ENCODE results near the gene PMFBP1.
A peak's percentile ranks its signal among the peaks of the same experiment; 100 is the strongest.

Gene PMFBP1

DNA sequence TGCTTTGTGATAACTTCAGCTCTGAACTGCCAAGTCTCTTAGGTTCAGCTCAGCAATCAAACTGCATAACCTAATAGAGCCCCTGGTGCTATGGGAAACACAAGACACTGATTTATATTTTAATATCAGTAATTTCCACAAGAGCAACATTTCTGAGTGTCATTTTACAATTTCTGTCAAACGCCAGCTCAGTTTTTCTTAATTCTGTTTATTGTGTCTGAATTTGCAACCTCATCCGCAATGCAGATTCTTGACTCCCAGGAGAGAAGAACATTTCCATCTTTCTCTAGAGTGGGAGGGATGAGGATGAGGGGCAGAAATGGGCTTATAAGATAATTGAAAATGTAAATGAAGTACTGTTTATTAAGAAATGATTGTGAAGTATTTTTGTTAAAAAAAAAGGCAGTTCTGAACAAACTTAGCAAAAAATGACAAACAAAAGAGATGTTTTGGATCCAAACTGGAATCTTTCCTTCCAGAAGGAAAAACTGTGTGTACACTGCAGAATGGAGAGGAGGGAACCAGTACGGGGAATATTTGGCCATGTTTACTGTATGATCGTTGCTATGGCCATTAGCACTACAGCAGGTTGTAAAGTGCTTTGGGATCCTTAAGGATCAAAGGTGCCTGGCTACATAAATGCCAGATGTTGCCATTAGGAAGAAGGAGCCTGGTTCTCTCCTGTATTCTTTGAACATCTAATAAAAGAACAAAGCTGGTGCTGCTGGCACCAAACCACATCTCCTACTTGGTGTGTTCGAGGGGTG, 7.4 kb upstream of the PMFBP1 start:
- DNase-seq, result peak; percentile 37 to 38

DNA sequence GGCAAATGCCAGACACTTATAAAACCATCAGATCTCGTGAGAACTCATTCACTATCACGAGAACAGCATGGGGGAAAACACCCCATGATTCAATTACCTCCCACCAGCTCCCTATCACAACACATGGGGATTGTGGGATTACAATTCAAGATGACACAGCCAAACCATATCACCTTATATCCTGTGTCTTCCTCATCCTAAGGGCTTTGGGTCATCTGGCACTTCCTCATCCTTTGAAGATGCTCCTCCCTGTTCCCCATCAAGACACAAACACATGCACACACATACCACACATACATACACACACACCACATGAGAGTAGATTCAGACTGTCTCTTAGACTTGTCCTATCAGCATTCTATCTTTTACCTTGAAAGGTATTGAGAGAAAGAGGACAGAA, 2.8 kb upstream of the PMFBP1 start:
- no peak for DNase-seq

DNA sequence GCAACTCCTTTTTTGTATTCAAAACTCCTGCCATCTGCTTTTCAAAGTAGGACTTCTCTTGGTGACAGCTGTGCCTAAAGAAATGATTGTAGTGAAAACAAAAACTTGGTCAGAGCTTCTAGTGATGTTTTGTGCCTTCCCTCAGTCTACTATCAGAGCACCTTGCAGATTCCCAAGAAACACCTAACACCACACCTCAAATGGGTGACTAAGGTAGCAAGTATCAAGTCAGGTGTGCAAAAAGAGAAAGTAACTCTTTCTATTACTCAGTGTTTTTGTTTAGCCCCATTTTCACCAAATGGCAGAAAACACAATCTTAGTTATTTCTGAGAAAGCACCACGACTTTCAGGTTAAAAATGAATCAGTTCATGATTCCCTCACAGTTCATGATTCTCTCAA, 2.0 kb upstream of the PMFBP1 start:
- DNase-seq, result no peak

DNA sequence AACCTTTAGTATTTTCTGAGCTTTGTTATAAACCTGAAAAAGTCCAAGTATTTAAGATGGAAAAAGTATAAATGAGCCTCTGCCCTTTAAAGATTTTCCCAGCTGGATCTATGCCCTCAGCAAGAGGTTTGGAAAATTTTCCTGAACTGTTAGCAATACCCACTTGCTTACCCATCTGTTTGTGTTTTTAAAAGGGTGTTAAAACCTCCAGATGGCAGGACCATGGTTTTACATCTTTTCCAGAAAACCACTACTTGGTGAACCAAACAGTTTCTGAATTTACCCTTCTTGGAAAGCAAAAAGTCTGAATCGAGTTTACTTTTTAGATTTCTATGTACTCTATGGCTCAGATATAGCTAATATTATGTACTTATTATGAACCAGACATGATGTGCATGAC, 719 bp downstream of the PMFBP1 start:
- no peak for DNase-seq

DNA sequence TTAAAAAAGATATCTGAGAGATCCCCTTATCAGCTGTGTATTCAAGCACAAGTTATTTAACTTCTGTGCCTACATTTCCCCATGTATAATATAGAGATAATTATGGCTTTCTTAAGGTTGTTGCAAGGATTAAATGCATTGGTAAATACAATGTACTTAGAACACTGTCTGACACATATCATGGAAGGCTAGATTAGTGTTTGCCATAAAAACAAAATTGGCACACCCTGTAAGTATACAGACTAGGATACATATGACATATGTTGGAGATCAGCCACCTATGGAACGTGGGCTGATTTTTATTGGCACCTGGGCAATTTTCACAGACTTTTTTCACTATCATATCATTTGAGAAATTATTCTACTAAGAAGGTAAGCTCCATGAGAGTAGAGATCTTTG, 2.2 kb downstream of the PMFBP1 start:
- DNase-seq, result no peak

DNA sequence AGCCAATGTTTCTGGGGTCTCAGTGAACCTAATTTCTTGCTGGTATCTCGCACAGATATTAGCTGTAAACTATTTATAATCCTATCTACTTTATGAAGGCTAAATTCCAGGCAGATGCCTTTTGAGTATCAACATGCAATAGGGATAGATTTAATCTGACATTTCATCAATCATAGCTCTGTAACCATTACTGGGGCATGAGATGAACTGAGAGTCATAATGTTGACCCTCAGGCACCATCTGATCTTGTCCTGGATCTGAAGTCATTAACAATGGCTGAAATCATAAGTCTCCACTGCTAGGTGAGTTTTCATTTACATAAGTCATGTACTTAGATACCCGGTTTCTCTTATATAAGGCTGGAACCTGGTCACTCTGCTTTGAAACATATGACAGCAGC, 3.6 kb downstream of the PMFBP1 start:
- no peak for DNase-seq

DNA sequence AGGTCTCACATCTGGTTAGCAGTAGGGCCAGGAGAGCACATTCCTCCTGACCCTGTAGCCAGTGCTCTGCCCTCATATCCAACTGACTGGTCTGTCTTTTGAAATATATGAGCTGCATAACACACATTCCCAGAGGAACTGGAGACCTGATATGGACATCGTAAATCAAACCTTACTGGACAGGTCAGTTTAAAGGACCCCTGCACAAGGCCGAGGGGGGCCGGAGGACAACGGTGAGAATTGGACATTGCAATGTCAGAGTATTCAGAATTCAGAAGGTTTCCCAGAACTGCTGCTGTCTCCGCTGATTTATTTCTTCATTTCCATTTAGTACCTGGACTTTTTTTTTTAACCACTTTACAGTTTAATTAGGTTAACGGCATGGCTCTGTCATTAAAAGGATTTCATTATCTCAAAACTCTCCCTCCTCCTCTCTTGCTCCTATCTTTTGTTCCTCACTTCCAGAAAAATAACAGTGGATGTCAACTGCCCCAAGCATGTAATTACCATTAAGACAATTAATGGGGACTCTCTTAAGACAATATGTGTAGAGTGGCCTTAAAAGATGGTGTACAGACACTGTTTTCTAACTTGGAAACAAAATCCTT, 4.9 kb downstream of the PMFBP1 start:
- DNase-seq, result no peak

DNA sequence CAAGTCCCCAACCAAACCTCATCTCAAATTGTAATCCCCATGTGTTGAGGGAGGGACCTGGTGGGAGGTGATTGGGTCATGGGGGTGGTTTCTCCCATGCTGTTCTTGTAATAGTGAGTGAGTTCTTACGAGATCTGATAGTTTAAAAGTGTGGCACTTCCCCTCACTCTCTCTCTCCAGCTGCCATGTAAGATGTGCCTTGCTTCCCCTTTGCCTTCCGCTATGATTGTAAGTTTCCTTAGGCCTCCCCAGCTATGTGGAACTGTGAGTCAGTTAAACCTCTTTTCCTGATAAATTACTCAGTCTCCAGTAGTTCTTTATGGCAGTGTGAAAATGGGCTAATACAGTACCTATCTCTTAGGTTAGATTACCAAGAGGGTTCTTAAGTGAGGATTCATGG, 5.8 kb downstream of the PMFBP1 start:
- no peak for DNase-seq

DNA sequence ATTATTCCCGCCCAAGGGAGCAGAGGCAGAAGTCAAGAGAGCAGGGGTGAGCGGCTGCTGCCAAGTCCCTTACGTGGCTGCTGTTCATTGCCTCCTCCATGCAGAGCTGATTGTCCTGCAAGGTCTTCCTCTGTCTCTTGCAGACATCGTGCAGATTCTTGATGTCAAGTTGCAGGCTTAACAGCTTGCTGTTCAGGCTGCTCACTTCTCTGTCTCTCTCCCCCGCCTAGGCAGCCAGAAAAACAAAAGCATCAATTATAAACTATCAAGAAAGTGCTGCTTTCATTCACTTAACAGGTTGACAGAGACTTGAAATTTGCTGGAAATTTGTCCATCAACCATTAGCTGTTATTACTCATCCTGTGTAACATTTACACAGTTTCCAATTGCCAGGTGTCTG, 7.3 kb downstream of the PMFBP1 start:
- DNase-seq, result no peak

DNA sequence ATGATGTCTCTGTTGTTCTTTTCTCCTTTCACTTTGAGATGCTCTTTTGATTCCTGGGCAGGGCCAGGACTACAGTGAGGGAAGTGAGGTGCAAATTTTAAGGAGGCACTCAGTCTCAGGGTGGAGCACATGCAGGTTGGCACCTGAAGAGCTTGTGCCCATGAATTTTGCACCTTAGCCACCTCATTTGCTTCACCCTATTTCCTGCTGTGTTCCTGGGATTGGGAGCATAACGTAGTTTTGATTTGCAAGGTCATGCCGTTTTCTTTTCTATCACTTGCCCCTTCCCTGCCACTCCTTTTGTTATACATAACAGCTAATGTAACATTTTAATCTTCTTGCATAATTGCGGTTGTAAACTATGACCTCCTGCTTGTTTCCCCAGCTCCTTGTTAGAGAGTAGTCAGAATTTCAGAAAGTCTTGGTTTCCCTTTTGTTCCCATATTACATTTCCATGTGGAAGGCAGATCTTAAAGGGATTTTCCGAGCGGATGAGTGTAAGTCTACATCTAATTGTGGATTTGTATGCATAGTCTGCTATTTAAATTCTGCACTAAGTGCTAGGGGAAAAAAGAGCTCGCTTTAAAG, 9.8 kb downstream of the PMFBP1 start:
- DNase-seq, result no peak

DNA sequence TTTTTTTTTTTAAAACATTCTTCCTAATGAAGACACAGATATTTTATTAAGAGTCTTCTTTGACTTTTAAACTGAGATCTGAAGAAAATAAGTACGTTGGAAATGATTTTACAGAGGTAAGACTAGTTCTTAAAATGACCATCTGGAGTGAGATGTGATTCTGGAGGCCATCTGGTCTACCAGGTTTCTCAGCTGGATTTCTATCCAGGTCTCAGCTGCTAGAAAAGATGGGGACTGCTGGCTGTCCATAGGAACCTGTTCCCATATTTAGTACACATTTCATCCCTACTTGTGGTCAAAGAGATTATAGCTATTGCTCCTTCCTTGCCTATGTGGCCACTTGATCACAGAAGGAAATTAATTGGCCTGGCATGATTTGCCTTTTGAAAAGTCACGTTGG, 12.2 kb downstream of the PMFBP1 start:
- no peak for DNase-seq

DNA sequence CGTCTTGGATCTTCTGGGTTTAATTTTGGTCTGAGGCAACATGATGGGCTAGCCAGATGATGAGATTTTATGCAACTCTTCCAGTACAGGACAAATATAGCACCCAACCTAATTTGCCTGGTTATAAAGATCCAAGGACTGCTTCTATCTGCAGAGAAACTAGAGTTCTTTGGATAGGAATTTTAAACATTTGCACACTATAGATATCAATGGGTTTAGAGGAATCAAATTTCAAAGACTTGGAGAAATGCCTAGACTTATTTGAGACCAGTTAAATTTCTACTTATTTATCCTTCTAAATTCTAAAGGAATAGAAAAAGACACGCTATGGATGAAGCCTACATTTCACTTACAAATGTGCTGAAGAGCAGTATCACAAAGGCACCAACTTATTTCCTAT, 12.6 kb downstream of the PMFBP1 start:
- no peak for DNase-seq

DNA sequence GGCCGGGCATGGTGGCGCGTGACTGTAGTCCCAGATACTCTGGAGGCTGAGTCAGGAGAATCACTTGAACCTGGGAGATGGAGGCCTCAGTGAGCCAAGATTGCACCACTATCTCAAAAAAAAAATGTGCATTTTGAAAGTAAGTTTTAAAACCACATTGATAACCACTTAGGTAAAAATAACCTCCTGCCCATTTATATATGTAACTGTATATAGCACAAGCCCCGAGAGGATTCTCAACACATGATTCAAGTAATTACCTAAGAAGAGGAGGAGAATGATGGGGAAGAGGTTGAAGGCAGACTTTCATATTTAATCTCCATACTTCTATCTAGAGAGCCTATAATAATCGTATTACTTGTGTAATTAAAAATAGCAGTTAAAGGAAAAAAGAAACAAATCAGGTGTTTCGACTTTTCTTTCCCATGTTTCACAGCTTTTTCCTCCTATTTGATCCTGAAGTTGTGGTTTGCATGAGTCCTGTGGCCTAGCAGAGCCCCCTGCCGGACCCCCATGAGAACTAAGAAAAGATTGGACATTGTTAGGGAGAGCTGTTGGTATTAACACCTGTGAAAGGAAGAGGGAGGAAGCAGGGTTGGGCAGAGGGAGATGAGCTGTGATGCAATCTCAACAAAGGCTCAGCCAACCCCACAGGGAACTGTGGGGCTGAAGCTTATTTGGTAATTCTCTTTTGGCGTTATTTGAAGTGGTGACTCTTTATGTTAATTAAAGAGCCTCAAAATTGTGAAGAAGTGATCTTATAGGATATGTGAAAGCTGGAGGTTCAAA, 22.1 kb downstream of the PMFBP1 start:
- DNase-seq, result no peak

DNA sequence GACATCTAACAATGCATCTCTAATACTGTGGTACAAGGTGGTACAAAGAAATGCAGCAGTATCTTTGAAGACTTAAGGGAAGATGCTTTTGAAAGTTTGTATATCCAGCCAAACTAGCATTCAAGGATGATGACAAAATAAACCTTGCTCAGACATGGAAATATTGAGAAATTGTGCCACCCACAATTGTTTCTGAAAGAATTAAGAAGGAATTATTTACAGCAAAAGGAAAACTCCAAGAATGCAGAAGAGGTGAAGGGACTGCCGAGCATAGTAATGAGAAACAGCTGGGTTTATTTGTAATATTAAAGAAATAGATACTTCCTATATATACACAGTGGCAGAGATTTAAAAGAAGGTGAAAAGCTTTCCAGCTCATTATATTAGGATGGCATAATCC, 29.5 kb downstream of the PMFBP1 start:
- no peak for DNase-seq

DNA sequence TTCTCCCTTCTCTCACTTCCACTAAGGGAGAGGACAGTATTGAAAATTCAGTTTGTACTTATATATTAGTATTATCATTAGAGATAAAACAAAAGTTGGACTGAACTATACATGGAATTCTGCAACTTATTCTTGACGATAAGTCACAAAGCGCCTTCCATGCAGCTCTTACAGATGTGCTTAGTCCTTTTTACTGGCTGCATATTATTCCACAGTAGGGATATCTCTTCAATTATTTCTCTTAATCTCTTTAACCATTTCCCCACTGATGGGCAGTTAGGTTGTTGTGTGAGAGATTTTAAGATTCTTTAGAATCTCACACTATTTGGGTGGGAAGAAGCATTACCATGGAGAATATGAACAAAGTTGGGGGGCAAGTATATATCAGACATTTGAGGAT, 32.0 kb downstream of the PMFBP1 start:
- DNase-seq, result no peak

DNA sequence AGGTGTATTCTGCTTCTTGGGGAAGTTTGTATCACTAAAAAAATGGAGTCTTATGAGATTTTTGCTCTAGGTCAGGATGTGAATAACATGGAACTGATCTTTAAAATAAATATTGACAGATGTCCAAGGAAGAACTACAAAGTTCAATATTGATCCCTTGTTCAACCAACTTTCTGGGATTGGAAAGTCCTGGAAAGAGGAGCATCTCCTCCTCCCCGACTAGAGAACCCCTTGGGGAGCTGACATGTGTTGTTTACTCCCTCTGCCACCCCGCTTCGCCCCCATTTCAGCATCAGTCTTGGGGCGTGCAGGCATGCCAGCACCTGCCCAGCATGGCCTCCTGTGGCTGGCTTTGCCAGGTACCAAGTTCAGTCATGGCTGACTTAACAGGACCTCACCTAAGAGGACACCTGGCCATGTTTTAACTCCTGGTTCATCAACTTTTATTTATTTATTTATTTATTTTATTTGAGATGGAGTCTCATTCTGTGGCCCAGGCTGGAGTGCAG, 33.8 kb downstream of the PMFBP1 start:
- no peak for DNase-seq

DNA sequence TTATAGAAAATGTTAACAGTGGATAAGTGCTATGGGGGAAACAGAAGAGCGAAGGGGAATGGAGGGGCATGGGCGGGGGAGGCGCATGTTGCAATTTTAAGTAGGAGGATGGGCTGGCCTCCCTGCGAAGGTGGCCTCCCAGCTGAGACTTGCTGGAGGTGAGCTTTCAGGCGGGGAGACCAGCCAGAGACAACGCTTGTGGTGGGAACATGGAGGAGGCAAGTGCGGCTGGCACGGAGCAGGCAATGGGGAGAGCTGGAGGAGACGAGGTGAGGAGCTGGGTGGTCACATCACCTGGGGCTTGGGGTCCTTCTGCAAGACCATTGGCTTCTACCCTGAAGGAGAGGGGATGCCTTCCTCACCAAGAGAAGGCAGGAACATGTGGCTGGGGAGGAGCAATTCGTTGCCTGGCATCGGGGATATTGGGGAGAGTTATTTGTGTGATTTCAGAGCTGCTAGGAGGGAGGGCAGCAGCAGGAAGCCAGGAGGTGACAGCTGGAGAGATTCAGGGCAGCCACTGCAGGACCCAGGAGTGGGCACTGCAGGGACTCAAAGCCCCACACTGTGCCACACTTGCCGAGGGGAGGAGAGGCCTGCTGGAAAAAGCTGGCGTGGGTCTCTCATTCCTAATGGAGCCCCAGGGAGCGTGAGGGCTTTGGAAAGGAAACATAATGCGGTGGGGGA, 34.4 kb downstream of the PMFBP1 start:
- no peak for DNase-seq

DNA sequence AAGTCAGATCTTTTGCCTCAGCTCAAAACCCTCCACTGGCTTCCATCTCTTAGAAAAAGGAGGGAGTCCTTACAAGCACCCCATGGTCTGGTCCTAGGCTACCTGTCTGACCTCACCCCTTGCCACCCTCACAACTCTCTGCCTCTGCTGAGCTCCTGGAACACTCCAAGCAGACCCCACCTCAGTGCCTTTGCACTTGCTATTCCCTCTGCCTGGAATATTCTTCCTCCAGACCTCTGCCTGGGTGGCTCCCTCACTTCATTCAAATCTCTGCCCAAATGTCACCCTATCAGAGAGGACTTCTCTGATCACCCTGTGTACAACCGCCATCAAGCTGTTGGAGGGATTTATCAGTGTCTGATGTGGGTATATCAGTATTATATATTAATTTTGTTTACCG, 37.4 kb downstream of the PMFBP1 start:
- DNase-seq, result no peak

DNA sequence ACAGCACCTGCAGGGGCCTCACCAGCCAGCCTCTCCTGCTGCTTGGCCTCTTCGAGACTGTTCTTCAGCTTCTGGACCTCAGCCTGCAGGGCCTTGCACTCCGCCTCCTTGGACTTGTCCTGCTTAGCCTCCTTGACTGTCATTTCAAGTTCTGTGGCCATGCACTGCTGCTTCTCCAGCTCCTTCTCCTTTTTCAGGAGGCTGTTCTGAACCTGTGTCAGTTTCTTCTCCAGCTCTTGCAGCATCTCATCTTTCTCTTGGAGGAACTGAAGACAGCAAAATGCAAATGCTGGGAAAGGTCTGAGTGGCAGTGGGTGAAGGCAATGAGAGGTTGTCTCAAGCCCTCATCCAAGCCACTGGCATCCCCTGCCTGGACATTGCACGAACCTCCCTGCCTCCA, 39.2 kb downstream of the PMFBP1 start:
- DNase-seq, result no peak

DNA sequence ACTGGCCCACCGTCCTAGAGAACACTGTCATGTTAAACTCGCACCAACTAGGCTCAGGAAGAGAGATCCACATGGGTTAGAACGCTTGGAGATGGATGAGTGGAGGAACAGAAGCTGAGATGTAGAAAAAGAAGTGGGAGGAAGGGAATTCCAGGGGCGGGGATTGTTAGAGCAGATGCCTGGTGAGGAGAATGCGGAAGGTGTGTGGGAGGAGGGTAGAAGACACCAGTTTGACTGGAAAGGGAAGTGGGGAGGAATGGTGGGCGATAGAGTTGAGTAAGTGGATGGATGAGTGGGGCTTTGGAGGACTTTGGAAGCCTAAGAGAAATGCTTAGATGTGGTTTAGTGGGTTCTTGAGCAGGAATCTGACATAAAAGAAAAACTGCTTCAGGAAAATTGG, 40.9 kb downstream of the PMFBP1 start:
- DNase-seq, result no peak

DNA sequence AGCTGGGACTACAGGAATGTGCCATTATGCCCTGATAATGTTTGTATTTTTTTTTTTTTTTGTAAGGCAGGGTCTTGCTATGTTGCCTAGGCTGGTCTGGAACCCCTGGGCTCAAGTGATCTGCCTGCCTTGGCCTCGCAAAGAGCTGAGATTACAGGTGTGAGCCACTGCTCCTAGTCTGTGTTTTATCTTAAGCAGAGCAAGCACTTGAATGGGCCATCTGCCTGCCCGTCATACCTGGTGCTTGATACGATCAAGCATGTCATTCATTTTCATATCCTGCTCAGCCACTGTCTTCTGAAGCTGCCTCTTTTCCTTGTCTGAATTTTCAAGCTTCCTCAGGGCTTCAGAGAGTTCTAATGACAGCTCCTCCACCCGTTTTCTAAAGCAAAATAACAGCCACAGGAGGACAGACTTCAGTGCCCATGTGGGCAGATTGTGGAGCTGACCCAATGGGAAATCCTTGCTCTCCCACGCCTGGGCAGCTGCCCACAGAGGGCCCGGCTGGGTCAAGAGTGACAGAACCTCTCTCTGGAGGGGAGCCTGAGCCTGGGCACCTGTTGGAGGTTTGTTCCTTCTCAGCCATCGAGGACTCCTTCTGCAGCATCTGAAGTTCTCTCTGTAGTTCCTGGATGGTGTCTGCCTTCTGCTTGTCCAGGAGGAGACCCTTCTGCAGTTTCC, 41.8 kb downstream of the PMFBP1 start:
- no peak for DNase-seq

DNA sequence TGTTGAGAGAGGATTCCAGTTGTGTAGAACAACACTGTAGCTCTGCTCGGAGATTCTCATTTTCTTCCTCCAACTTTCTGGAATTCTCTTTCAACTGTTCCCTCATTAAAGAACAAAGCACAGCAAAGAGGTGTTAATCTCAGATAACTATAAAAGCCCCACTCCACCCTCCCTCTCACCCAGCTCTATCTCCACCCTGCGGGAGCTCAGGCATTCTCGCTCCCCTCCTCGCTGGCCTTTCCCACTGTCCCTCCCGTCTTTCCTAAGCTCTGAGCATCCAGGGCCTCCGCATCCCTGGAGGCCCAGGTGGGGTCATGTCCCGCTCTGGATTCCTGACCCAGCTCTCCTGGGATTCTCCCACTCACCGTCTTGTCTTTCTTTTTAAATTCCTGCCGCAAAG, 43.3 kb downstream of the PMFBP1 start:
- DNase-seq, result no peak

DNA sequence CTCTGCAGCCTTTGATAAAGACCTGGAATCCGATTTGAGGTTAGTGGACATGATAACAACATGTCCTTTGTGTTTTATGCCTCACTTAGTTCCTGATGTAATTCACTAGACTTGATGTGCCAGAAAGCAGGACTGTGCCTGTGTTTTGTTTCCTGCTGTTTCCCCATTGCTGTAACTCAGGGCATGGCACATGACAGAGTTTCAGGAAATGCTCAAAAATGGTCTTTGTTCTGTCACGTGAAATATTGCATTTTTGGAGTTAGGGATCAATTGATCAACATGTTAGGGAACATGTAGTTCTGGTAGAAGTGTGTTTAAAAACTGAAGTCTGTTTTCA, 45.6 kb downstream of the PMFBP1 start:
- DNase-seq, result no peak

Data from NCI-H526 (cell line).